ENCODE measurements around the gene WNT2. TPM values are rescaled to one million over a fixed set of nuclear protein-coding genes. Genes with fewer than 3 reads are reported as not detected.

WNT2 gene
- total and polyA plus RNA-seq, 7 donors: 0.01 to 0.47 (median 0.03) TPM; not detected in 4

DNA sequence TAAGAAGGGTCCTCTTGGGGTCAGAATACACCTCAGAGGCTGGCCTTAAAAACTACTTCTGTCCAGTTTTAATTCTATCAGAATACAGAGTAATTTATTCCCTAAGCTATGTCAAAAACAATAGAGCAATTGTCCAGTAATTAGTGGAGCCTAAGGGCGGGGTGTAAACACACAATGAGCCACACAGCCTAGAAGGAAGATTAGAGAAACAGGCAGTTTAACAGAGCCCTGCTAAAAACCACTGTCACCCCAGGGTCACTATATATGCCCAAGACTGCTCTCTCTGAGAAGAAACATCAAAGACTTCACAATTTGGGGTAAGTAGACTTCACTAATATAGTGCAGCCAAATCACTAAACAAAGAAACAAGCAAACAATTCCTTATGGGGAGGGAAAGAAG is 27.2 kb upstream of the WNT2 start:
- Histone ChIP-seq H3K9me3 (no peaks in the 10 kb centered on the region), H3K4me1 (no peaks in the 10 kb centered on the region), H3K36me3 (ENCODE audit: insufficient read depth in 1 of 2, low read depth in 1 of 2) (no peaks in the 10 kb centered on the region), H3K27me3 (ENCODE audit: insufficient read depth in 3 of 3, low read length in 2 of 3) (no peaks in the 10 kb centered on the region), H3K4me3 (no peak overlapping the region), H3K27ac (no peak overlapping the region)
- DNase-seq (no peak), ATAC-seq (no peak)
- TF ChIP-seq CTCF (IDR thresholded peaks at IDR 0.05): no peak
- intact Hi-C loops (cut with DNase I): no loop called here
- WGBS, 3 donors: 44 to 71% (median 66%) methylated on average over 1 of the region's 1 CpG

GRCh38 chr7:117349570-117349969 is 26.7 kb upstream of the WNT2 start:
- intact Hi-C loops (cut with DNase I): no loop called here
- Histone ChIP-seq H3K4me3 (no peak overlapping the region), H3K27ac (no peak overlapping the region), H3K27me3 (ENCODE audit: insufficient read depth in 3 of 3, low read length in 2 of 3) (no peaks in the 10 kb centered on the region), H3K9me3 (no peaks in the 10 kb centered on the region), H3K36me3 (ENCODE audit: insufficient read depth in 1 of 2, low read depth in 1 of 2) (no peaks in the 10 kb centered on the region), H3K4me1 (no peaks in the 10 kb centered on the region)
- ATAC-seq (no peak), DNase-seq (no peak)
- WGBS, 3 donors: 76 to 88% (median 87%) methylated on average over 2 of the region's 2 CpGs
- TF ChIP-seq CTCF (IDR thresholded peaks at IDR 0.05): no peak

GRCh38 chr7:117347962-117348672 is 25.3 kb upstream of the WNT2 start:
- DNase-seq (no peak), ATAC-seq (no peak)
- Histone ChIP-seq H3K36me3 (ENCODE audit: insufficient read depth in 1 of 2, low read depth in 1 of 2) (no peaks in the 10 kb centered on the region), H3K27me3 (ENCODE audit: insufficient read depth in 3 of 3, low read length in 2 of 3) (no peaks in the 10 kb centered on the region), H3K27ac (no peak overlapping the region), H3K4me3 (no peak overlapping the region), H3K9me3 (no peaks in the 10 kb centered on the region), H3K4me1 (no peaks in the 10 kb centered on the region)
- WGBS, 3 donors: 77 to 81% (median 80%) methylated on average over 7 of the region's 7 CpGs
- intact Hi-C loops (cut with DNase I): no loop called here
- no peak for TF ChIP-seq CTCF (IDR thresholded peaks at IDR 0.05)

DNA sequence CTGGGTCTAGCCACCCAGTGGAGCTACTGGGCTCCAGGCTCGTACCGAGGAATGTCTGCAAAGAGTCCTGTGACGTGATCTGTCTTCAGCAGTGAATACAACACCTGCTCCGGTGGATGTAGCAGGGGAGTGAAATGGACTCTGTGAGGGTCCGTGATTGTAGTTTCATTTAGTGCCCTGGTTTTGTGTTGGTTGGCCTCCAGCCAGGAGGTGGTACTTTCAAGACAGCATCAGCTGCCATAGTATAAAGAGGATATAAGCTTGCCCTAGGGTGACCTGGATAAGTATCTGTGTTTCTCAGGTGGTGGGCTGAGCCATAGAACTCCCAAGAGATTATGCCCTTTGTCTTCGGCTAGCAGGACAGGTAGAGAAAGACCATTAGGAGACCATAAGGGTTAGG is 24.6 kb upstream of the WNT2 start:
- TF ChIP-seq CTCF (IDR thresholded peaks at IDR 0.05): no peak
- whole genome bisulfite sequencing, 3 donors: 61 to 70% (median 70%) methylated on average over 6 of the region's 6 CpGs
- Histone ChIP-seq H3K9me3 (no peaks in the 10 kb centered on the region), H3K36me3 (ENCODE audit: insufficient read depth in 1 of 2, low read depth in 1 of 2) (no peaks in the 10 kb centered on the region), H3K27me3 (ENCODE audit: insufficient read depth in 3 of 3, low read length in 2 of 3) (no peaks in the 10 kb centered on the region), H3K4me3 (no peak overlapping the region), H3K4me1 (no peaks in the 10 kb centered on the region), H3K27ac (no peak overlapping the region)
- intact Hi-C loops (cut with DNase I): no loop called here
- DNase-seq (no peak), ATAC-seq (no peak)

DNA sequence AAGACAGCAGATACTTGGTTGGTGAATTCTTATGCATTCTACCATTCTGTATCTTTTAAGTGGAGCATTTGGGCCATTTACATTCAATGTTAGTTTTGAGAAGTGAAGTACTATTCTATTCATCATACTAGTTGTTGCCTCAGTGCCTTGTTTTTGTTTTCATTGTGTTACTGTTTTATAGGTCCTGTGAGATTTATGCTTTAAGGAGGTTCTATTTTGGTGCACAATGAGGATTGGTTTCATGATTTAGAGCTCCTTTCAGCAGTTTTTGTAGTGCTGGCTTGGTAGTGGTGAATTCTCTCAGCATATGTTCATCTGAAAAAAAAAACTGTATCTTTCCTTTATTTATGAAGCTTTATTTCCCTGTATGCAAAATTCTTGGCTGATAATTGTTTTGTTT is 23.3 kb upstream of the WNT2 start:
- DNase-seq (no peak), ATAC-seq (no peak)
- no peaks in the 10 kb centered on the region for H3K36me3 ChIP-seq (ENCODE audit: insufficient read depth in 1 of 2, low read depth in 1 of 2)
- no peaks in the 10 kb centered on the region for H3K9me3 ChIP-seq
- TF ChIP-seq CTCF (IDR thresholded peaks at IDR 0.05): no peak
- no peak overlapping the region for H3K27ac ChIP-seq
- H3K4me3 ChIP-seq: no peak overlapping the region
- H3K27me3 ChIP-seq (ENCODE audit: insufficient read depth in 3 of 3, low read length in 2 of 3): no peaks in the 10 kb centered on the region
- intact Hi-C loops (cut with DNase I): no loop called here
- H3K4me1 ChIP-seq: no peaks in the 10 kb centered on the region
